KBM-7 (cell line): Measurements from ENCODE around the gene PTPRJ.
A peak's percentile ranks its signal among the peaks of the same experiment; 100 is the strongest.
"Not testable (repeated sequence)": the region's sequence is repeated elsewhere in the genome, so short reads cannot be mapped to it uniquely, and the experiment has no call there.

Experiments
- DNase-seq: peaks from one replicate; pipeline ENCODE4 v3.0.0-alpha.2; 2015
- in situ Hi-C: fragments of 300-500 bp; cut with MboI; formaldehyde crosslinking; loops from 2 replicates; pipeline ENCODE4 v1.14.3; 2020; ENCODE audit warnings: low sequenced_read_pairs, low pct_unique_long_range_greater_than_20kb, mixed read lengths

Gene PTPRJ

DNA sequence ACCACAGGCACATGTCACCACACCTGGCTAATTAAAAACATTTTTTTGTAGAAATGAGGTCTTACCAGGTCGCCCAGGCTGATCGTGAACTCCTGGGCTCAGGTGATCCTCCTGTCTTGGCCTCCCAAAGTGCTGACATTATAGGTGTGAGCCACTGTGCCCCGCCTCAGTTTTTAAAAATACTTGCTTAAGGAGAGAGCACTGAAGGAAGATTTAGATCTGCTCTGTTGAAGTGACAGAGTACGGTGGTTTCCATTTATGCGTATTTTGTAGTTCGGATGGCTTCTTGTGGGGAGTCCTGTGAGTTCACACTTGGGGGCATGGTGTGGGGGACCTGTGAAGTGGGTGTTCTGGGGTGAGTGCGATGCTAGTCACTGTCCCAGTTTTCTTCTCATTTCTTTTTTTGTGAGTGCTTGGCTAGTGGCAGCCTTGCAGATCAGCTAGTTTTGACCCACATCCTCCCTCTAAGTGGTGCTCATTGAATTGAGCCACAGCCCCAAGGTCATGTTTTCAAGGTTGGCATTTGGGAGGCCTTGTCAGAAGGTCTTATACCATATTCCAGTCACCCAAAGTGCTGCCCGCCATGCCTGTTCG lies 31.5 kb downstream of the PTPRJ start:
- in situ Hi-C loops, result no loop called here
- DNase-seq, result no peak

DNA sequence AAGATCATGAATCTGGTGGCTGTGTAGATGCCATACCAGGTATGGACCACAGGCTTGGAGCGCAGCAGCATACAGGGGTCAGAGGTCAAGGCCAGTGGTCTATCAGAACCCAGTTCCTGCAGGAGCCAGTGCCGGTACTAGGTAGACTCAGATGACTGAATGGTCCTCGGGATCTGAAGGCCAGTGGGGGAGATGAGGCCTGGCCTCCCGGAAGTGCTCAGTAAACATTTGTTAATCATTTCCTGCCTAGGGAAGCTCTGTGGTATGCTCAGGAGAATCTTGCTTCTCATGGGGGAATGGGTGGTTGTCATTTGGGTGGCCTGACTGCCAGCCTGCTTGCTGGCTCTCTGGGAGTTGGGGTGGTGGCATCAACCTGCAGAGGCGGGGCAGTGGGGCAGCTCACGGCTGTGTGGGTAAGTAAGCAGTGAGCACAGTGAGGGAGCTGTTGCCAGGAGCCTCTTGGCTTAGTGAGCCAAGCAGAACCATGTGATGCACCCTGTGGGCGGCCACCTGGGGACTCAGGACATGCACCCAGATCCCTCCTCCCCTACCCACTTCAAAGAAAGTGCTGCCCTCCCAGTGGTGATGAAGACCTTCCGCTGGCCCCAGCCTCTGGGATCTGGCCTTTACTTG lies 33.0 kb downstream of the PTPRJ start:
- in situ Hi-C loops, result no loop called here
- DNase-seq, result no peak

DNA sequence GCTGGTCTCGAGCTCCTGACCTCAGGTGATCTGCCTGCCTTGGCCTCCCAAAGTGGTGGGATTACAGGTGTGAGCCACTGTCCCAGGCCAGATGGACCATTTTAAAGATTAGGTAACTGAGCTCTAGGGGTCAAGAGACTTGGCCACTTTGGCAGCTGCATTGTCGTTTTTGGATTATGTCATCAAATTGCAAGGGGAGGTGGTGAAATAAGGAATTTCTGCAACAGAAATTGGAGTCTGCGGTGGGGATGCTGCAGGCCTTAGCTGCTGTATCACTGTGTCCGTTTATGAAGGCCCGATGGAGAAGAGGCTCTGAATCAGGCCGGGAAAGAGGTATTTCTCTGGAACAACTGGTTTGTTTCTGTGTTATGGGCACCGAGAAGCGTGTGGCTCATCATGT lies 34.6 kb downstream of the PTPRJ start:
- DNase-seq, result no peak
- in situ Hi-C loops, result no loop called here

DNA sequence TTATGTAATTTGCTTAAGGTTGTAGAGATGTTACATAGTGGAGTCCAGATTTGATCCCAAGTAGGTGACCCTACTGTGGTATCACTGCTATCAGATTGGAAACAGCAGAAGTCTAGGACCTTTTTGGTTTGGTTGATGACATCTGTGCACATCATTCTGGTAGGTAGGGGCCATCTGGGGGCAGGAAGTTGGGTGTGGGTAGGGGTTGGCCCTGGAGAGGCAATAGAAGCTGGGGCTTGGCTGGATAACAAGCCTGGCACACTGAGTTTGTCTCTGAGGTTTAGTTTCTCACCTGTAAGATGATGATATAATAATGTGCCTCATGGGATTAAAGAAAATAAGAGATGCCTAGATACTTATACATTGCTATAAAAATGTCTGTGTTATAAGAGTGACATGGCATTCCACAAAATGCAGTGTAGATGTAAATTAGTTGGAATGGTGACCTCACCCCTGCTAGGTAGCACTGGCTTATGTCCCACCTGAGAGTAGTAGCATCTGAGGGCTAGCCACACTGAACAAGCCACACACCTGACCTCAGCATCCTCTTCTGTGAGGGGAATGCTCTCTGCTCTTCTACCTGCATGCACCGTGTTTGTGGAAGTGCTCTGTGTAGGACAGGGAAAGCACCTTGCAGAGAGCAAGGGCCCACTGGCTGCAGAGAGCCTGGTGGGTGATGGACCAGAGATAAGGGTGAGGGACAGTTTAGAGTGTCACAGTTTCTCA lies 36.9 kb downstream of the PTPRJ start:
- in situ Hi-C loops, result no loop called here

GRCh38 chr11:48017831-48018527 lies 37.6 kb downstream of the PTPRJ start:
- DNase-seq, result no peak
- in situ Hi-C loops, result no loop called here

More for the DNA sequence above, 36.9 kb downstream of the PTPRJ start:
- DNase-seq, result no peak

DNA sequence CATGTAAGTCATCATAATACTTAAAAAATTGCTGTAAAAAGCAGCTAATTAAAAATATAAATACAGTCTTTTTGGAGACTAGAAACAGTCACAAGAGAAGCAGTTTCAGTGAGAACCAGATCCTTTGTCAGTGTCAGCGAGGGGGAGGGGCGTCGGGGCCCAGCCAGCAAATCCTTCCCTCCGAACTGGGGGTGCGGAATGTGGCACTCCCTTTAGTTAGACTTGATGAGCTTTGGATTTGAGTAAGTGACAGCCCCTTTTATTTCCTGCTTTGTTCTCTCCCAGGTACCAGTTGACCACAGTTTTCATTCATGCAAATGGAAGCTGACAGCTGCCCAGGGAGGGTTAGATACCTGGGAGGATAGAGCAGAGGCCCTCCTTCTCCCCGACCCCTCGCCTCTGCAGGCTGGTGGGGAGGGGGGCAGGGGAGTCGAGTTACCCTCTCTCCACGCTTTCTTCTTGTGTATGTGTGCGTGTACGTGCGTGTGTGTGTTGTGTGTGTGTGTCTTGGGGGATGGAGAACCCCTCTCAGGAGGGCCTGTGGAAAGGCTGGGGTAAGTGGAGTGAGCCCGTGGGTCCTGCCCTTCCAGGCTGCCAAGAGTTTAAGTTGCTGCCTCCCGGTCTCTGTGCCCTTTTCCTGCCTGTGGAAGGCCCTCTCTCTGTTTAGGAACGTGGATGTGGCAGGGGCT lies 38.3 kb downstream of the PTPRJ start:
- in situ Hi-C loops, result no loop called here
- DNase-seq, result no peak

GRCh38 chr11:48019217-48019584 lies 38.8 kb downstream of the PTPRJ start:
- in situ Hi-C loops, result no loop called here
- DNase-seq, result no peak

DNA sequence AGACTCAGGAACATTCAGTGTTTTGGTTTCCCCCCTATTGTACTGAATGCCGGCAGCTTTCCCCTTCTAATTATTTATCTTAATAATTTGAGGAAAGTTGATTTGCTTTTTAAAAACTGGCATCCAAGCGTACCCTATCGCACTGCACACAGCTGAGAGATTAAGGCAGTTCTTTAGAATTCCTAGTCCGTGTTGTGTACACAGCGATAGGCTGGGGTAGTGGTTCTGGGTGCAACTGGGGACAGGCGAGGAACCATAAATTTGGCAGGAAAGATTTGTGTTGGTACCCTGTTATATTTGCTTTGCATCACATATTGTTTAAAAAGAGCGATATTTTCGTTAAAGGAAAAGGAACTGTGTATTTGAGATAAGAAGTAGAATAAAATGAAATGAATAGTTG lies 39.2 kb downstream of the PTPRJ start:
- in situ Hi-C loops, result no loop called here
- DNase-seq, result no peak

- in situ Hi-C loops, result no loop called here
- DNase-seq, result peak; percentile 56
Measured at GRCh38 chr11:48020092-48020755, 39.9 kb downstream of the PTPRJ start.

DNA sequence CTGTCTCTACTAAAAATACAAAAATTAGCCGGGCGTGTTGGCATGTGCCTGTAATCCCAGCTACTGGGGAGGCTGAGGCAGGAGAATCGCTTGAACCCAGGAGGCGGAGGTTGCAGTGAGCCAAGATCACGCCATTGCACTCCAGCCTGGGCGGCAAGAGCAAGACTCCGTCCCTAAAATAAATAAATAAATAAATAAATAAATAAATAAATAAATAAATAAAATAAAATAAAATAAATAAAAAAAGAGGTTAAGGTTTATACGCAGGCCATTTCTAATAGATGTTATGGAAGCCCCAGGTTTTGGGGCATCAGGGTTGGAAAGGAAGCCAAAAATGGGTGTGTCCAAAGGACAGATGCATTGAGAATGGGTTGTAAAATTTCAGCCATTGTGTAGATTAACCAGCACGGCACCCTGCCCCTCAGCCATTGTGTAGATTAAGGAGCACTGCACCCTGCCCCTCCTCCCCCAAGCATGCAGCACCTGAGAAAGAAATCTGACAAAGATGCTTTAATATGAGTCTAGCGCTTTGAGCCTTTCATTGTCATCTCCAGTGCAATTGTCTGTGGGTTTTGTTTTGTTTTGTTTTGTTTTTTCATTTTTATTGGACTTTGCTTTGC lies 41.0 kb downstream of the PTPRJ start:
- DNase-seq, in situ Hi-C loops: not testable (repeated sequence)

DNA sequence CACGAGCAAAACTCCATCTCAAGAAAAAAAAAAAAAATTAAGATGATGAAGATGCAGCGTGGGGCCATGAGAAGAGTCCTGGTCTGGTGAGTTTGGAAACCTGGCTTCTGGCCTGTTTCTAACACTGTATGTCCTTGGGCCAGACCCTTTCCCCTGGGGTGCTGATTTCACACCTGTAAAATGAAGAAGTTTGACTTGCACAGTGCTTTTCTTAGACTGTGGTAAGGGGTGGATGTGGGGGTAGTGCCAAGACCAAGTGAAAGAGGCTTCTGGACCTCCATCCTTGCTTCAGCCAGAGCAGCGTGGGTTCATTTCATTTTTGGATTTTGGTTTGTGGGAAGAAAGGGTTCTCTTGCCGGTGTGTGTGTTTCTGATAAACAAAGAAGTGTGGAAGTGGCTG lies 42.1 kb downstream of the PTPRJ start:
- in situ Hi-C loops, result no loop called here

DNA sequence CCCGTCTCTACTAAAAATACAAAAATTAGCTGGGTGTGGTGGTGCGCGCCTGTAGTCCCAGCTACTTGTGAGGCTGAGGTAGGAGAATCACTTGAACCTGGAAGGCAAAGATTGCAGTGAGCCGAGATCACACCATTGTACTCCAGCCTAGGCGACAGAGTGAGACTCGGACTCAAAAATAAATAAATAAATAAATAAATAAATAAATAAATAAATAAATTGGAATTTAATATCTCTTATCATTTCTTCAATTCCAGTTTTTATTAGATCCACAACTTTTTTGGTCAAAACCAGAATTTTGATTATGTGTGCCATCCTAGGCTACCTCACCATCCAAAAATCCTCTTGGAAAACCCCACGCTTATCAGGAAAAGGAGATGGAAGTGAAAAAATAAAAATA lies 43.2 kb downstream of the PTPRJ start:
- DNase-seq, in situ Hi-C loops: not testable (repeated sequence)

More for the DNA sequence above, 42.1 kb downstream of the PTPRJ start:
- no peak for DNase-seq

- no peak for DNase-seq
- in situ Hi-C loops, result no loop called here
Measured at GRCh38 chr11:48024635-48025071, 44.3 kb downstream of the PTPRJ start.

DNA sequence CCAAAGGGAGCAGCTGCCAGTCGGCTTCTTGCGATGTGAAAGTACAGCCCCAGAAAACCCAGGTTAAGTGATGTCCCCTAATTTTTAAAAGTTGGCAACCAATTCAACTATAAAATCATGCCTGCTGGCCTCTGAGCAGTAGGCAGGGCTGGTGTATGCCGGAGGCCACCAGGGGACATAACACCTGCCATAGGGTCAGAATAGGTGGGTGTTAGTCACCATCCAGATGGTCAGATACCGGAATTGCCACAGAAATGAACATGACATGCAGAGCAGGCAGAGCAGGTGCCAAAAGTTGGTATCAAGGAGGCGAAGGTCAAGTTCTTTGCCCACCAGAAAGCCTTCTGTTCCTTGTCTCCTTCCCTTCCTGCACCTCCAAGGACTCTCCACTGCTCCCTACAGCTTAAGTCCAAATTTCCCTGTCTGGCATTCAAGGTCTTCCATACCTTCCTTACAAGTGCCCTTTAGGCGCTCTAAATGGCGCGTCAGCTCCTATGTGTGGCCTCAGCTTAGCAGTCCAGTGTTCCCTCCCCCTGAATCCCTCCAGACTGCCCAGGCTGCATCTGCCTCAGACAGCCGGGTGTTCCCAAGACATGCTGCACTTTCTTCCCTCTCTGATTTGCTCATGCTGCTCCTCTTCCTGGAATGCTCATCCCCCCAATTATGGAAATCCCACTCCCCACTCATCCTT lies 45.1 kb downstream of the PTPRJ start:
- no peak for DNase-seq
- in situ Hi-C loops, result no loop called here

DNA sequence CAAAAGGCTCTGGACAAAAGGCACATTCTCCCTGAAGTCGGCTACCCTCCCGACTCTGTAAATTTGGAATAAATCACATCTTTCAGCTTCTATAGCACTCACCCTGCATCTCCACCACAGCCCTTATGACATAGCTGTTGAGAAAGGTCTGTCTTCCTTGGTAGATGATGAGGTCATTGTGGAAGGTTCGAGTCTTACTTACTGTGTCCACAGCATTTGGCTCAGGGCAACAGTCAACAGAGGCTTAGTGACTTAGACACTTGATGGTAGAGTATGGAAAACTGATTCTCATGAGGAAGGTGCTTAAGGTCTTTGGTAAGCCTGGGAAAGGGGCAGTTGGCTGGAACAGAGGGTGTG lies 45.6 kb downstream of the PTPRJ start:
- DNase-seq, result no peak
- in situ Hi-C loops, result no loop called here

- DNase-seq, result no peak
- in situ Hi-C loops, result no loop called here
Measured at GRCh38 chr11:48028914-48029680, 48.7 kb downstream of the PTPRJ start.

GRCh38 chr11:48029681-48030290 lies 49.4 kb downstream of the PTPRJ start:
- in situ Hi-C loops, result no loop called here
- no peak for DNase-seq
